HEK293 (cell line): ENCODE data around the gene ACOT9.

Experiments used
- CTCF ChIP-seq: fragments of 450-650 bp; formaldehyde crosslinking; IDR thresholded peaks from 2 replicates; pipeline ENCODE4 v1.5.1; 2016; ENCODE audit warnings: missing biosample characterization, missing genetic modification characterization
- KLF1 ChIP-seq: fragments of 450-650 bp; formaldehyde crosslinking; IDR thresholded peaks from 2 replicates; pipeline ENCODE4 v1.5.1; 2016; ENCODE audit warnings: missing biosample characterization, missing genetic modification characterization
- TCF7L2 ChIP-seq: IDR thresholded peaks from 2 replicates; pipeline ENCODE4 v1.6.1; 2011; ENCODE audit warnings: low read depth, mild to moderate bottlenecking, inconsistent platforms, low read length, moderate library complexity, borderline replicate concordance
- ZNF114 ChIP-seq: fragments of 450-650 bp; formaldehyde crosslinking; IDR thresholded peaks from 2 replicates; pipeline ENCODE4 v1.5.0; 2017; ENCODE audit warnings: missing biosample characterization, missing genetic modification characterization
- ZNF174 ChIP-seq: fragments of 450-650 bp; formaldehyde crosslinking; IDR thresholded peaks from 2 replicates; pipeline ENCODE4 v1.5.0; 2017; ENCODE audit warnings: missing biosample characterization, mild to moderate bottlenecking, missing genetic modification characterization
- ZNF292 ChIP-seq: fragments of 450-650 bp; formaldehyde crosslinking; IDR thresholded peaks from 2 replicates; pipeline ENCODE4 v1.5.1; 2016; ENCODE audit warnings: low read depth, missing biosample characterization, missing genetic modification characterization, borderline replicate concordance
- ZNF580 ChIP-seq: fragments of 450-650 bp; formaldehyde crosslinking; IDR thresholded peaks from 2 replicates; pipeline ENCODE4 v1.5.1; 2016; ENCODE audit warnings: missing biosample characterization, missing genetic modification characterization
- ZNF639 ChIP-seq: fragments of 450-650 bp; formaldehyde crosslinking; IDR thresholded peaks from 2 replicates; pipeline ENCODE4 v1.5.1; 2016; ENCODE audit warnings: missing biosample characterization, missing genetic modification characterization
- ZSCAN5A ChIP-seq: fragments of 450-650 bp; formaldehyde crosslinking; IDR thresholded peaks from 2 replicates; pipeline ENCODE4 v1.5.1; 2016; ENCODE audit warnings: missing biosample characterization, missing genetic modification characterization

GRCh38 chrX:23732704-23733103 is 10.4 kb downstream of the ACOT9 start:
- no peak for TF ChIP-seq ZNF580
- TF ChIP-seq CTCF (tag by site-specific recombination): no peak
- TF ChIP-seq ZNF292 (tag by site-specific recombination): no peak
- no peak for TF ChIP-seq TCF7L2
- TF ChIP-seq ZSCAN5A (tag by site-specific recombination): no peak
- no peak for TF ChIP-seq ZNF174 (tag by site-specific recombination)
- no peak for TF ChIP-seq ZNF114 (tag by site-specific recombination)
- TF ChIP-seq ZNF639 (tag by site-specific recombination): no peak
- no peak for TF ChIP-seq KLF1 (tag by site-specific recombination)
